Fibroblast of mammary gland (primary cell): Measurements from ENCODE around the gene HCFC1.

Experiments
- DNase-seq: peaks from one replicate; pipeline ENCODE4 v3.0.0-alpha.2; 2010; ENCODE audit warnings: low read depth
- H3K4me3 ChIP-seq: 2 replicates; pipeline ENCODE4 v1.5.1; 2011; ENCODE audit warnings: low read depth, mild to moderate bottlenecking, low read length, moderate library complexity; ENCODE audit not compliant: control insufficient read depth
- CTCF ChIP-seq: conservative IDR thresholded peaks from 2 replicates; pipeline ENCODE4 v1.5.1; 2011; ENCODE audit warnings: low read depth, low read length, inconsistent platforms; ENCODE audit not compliant: control insufficient read depth, insufficient read depth

The HCFC1 gene

DNA sequence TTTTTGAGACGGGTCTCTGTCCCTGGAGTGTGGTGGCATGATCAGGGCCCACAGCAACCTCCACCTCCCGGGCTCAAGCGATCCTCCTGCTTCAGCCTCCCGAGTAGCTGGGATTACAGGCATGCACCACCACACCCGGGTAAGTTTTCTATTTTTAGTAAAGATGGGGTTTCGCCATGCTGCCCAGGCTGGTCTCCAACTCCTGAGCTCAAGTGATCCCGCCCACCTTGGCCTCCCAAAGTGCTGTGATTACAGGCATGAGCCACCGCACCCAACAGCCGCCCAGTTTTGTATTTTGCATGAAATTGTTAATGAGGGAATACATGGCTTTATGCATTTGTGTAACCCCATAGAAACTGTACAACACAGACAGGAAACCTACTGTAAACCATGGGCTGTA is 42.8 kb downstream of the HCFC1 start:
- no peak for TF ChIP-seq CTCF
- no peak for DNase-seq
- H3K4me3 ChIP-seq: no peak overlapping the region

GRCh38 chrX:153927922-153928760 is 43.5 kb downstream of the HCFC1 start:
- H3K4me3 ChIP-seq: peak overlapping the region; percentile 46
- TF ChIP-seq CTCF: peak; percentile 11
- DNase-seq: peak; percentile 98

DNA sequence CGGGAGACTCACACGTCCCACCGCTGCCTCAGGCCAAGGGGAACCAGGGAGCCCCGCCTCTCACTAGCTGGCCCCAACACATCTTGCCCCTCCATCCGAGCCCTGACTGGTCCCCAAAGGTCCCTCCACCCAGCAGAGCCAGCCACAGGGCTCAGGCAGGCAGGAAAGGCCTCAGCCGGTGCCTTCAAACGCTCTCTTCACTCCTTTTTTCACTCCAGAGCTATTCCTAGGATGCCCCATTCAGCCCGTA is 44.0 kb downstream of the HCFC1 start:
- H3K4me3 ChIP-seq: peak overlapping the region; percentile 46
- no peak for DNase-seq
- no peak for TF ChIP-seq CTCF

DNA sequence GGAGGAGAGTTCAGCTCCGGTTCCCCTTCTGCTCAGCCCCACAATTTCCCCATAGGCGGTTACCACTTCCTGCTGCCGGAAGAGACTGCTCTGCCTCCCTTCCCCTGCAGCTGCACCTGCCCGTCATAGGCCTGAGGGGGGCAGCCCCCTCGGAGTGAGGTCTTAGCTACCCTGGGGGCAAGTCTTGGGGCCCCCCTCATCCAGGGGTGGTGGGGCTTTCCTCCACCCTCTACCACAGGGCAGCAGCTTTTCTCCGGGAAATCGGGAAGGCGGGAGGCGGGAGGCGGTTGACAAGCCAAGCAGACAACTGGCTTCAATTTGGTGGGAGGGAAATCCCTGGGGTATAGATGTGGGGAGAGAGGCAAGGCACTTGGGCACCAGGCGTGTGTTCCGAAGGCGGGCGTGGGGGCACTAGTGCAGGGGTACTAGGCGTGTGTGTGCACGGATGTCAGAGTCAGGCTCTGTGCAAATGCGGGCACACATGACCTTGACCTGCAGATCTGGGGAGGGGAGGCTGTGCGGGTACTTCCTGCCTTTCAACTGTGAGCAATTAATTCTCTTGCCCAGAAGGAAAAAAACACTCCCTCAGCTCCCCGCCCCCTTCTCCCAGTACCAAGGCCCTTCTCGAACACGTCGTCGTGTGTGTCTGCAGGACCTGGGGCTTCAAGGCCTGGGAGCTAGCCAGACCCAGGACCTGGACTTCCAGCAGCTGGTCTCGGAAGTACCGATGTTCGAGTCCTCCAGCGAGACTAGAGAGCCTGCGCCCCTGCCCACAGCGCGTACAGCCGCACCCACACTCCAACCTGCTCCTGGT is 44.6 kb downstream of the HCFC1 start:
- H3K4me3 ChIP-seq: peak overlapping the region; percentile 46
- TF ChIP-seq CTCF: no peak
- peak; percentile 25 for DNase-seq

DNA sequence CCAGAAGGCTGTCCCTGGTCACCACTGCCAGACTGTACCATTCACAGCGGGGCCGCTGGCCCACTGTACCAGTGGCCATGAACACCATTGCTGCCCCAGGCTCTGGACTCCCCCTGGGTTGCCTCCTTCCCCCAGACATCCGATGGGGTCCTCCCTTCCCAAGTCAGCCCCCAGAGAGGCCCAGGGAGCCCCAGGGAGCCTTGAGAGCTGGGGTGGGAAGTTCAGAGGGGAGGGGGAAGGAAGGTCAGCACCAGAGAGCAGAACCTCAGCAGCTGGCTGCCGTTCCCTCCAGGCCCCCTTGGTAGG is 45.1 kb downstream of the HCFC1 start:
- no peak overlapping the region for H3K4me3 ChIP-seq
- no peak for TF ChIP-seq CTCF
- no peak for DNase-seq

GRCh38 chrX:153925739-153926551 is 45.7 kb downstream of the HCFC1 start, which contains the start of gene ARHGAP4:
Gene ARHGAP4 (minus strand): TSS chrX:153926264. CDS start chrX:153926202, 62 bp downstream.
- TF ChIP-seq CTCF: no peak
- no peak within 1 kb of the TSS for H3K4me3 ChIP-seq
- no peak for DNase-seq
